HG03139 (cell line): ENCODE results near the gene IRX1.

Experiments used
- ATAC-seq: cut with Tn5 transposase; IDR thresholded peaks from one replicate; pipeline ENCODE4 v1.9.1; 2021; ENCODE audit not compliant: unreplicated experiment

Gene IRX1

DNA sequence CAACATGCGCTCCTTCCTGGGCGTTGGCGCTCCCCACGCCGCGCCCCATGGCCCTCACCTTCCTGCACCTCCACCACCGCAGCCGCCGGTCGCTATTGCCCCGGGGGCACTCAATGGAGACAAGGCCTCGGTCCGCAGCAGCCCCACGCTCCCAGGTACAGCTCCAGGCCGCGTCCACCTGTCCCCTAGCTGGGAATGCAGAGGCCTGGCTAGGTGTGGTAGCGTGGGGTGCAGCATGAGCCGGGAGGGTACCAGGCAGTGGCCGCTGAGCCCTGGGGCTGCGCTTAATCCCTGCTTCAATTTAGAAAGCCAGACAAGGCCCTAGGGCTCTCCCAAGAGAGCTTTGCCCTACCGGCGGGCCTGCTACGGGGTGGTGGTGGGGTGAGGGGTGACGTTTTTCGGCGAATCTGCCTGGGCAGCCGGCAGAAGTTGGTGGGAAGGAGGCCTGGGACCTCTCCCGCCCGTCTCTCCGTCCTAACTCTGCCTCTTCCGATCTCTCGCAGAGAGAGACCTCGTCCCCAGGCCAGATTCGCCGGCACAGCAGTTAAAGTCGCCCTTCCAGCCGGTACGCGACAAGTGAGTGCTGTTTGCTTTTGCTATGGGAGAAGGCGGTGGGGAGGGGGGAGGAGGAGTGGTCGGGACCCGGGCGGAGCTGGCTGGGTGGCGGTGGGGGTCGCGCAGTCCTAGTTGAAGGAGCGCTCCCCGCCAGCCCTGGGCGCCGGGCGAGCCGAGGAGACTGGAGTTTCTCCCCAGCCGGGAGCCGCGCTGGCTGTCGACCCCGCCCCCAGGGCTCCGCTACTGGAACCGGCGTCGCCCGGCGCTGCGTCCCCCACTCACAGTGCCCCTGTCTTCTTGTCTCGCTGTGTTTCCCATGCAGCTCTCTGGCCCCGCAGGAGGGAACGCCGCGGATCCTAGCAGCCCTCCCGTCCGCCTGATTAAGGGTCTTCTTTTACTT, 4.8 kb downstream of the IRX1 start:
- ATAC-seq = no peak

DNA sequence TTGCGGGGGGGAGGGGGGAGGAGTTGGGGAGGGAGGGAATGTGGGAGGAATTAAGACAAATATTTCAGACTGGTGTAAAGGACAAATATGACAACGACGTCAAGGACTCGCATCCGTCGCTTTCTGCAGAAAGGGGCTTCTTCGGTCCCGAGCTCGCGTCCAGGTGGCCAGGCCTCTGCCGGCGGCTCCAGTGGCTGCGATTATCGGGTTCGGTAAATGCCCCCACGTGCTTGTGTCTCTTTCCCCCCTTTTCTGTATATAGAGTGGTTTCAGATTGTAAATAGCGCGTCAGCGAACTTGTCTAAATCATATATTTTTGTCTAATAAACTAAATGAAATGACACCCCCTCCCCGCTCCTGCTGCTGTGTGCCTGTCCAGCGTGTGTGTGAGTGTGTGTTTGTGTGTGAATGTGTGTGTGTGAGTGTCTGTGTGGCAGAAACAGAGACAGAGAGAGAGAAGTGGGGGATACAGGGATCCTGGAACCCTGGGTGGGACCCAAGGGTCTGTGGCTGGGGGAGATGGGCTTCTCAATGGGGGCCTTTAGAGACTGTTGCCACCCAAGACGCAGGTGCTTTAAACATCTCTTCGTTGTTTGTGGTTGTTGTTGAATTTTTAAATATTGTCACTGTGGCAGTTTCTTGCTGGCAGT, 5.6 kb downstream of the IRX1 start:
- no peak for ATAC-seq

GRCh38 chr5:3601911-3602782, 6.5 kb downstream of the IRX1 start:
- ATAC-seq = no peak

- ATAC-seq = no peak
Observed at GRCh38 chr5:3602785-3603502, 7.3 kb downstream of the IRX1 start.

GRCh38 chr5:3604501-3604900, 8.9 kb downstream of the IRX1 start:
- ATAC-seq = no peak

DNA sequence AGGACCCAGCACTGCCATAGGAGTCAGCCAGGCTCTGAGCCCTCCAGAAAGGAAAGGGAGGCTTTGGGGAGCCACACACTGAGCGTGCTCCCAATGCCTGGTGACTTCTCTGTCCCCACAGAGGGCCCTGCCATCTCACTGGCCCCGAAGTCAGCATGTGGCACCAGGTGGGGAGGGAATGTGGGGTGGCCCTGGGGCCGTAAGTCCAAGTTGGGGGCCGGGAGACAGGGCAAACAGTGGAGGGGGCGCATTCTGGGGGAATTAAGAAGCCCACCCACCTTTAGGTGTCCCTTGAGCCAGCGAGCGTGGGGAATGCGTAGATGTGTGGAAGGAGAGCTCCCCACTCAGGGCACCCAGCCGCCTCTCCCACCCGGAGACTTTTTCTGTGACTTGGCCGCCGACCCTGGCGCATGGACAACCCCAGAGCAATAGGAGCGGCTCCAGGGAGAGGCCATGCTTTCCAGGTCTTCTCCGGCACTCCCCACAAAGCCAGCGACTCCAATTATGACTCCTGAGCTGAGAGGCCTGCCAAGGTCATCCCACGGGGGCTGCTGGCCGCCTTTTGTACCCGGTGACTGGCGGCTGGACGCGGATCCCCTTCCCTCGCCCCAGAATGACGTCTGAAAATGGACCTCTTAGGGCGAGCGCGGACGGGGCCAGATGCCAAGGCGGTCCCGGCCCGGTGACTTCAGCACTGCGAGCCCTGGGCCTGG, 9.8 kb downstream of the IRX1 start:
- no peak for ATAC-seq

DNA sequence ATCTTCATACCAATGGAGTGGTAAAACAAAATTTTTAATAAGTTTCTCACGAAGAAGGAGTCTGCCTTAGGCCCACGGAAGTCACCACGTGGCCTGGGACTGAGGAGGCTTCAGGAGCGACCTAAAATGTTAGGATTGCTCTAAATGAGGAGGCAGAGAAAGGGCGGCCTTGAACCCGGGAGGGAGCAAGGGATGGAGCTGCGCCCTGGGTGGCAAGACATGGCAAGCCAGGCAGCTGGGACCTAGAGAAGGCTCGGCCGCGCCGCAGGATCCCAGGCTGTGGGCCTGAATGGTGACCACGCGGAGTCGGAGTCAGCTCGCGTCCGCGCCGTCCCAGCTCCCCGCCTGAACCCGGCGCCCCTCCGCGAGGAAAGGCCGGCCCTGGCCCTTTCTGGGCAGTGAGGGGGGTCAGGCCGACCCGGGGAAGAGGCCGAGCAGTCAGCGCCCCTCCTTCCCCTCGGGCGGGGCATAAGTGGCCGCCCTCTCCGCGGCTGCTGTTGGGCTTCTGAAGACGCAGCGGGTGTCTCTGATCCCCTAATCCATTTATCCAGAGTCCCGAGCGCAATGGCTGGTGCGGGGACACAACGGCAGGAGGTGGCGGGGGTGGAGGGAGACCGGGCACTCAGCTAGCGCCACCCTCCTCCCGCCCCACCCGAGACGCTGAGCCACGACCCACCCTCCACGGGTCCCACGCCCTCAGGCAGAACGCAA, 10.6 kb downstream of the IRX1 start:
- ATAC-seq = no peak

DNA sequence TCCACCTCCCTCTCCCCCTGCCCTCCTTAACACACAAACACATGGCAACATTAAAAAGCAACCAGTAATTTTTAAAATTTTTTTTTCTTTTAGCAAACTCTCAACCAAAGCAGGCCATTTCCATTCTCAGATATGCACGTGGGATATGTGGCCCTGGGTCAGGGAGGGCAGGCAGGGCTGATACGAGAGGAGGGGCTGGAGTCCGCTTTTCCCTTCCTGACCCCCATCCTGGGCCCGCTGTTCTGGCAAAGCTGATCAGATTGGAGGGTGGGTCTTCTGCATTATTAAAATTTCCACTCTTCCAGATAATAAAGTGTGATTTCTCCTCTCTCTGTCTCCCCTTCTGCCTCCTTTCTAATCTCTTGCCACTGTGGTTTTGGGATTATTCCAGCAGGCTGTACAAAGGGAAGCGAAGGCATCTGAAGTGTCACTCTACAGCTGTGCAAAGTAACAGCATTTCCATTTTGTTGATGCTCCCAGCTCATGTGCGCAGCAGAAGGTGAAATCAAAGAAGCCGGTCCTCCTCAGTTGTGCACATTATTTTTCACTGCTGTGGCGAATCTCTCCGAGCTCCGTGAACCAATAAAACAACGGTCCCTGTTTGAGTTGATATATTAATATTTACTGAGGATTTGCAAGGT, 12.0 kb downstream of the IRX1 start:
- no peak for ATAC-seq

GRCh38 chr5:3609120-3609681, 13.6 kb downstream of the IRX1 start:
- no peak for ATAC-seq

DNA sequence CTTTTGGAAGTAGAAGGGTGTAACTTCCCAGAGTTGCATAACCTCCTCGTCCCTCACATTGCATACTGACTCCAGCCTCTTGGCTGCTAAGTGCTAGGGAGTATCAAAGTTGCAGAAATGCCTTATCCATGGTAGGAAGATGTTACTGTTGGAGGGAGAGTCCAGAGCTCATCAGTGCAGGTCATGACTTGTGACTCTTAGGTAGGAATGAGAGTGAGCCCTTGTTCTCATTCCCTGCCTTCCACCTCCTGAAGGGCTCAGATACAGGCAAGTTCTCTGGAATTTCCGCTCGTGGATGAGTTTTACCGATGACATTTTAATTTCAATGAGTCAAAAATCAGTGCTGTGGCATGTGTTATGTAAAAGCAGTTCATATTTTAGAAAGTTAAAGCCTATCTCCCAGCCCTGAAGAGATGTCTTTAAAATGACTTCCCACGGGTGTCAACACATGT, 17.0 kb downstream of the IRX1 start:
- ATAC-seq = no peak

DNA sequence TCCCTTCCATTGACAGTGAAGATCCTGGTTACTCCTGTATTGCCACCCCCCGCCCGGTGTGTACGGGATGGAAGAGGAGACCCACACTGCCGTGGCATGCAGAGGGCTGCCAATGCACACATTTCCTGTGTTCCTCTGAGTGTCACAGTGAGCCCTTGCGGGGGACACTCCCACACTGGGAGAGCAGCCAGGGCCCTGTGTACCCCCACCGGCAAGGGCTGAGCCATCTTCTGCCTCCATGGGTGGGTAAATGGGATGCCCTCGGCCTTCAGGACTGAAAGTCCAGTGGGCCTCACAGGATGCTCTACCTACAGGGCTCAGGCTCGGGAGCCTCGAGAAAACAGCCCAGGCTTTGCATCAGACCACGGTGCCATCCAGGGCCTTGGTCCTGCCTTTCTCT, 18.1 kb downstream of the IRX1 start:
- no peak for ATAC-seq

DNA sequence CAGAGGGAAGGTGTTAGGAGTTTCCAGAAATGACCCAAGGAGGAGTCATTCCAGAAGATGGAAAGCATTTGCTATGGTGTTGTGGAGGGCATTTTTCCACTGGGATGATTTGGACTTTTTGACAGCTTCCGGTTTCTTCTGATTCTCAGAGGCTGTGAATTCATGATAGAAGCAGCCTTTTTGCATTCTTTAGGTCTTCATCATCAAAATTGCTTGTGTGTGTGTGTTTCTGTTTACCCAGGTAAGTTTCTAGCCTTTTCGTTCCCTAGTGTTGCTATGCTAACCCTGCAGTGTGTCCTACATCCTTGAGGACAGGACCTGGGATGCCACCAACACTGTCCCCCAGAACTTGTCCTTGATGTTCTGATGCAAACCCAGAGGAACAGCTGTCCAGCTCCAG, 19.6 kb downstream of the IRX1 start:
- no peak for ATAC-seq

DNA sequence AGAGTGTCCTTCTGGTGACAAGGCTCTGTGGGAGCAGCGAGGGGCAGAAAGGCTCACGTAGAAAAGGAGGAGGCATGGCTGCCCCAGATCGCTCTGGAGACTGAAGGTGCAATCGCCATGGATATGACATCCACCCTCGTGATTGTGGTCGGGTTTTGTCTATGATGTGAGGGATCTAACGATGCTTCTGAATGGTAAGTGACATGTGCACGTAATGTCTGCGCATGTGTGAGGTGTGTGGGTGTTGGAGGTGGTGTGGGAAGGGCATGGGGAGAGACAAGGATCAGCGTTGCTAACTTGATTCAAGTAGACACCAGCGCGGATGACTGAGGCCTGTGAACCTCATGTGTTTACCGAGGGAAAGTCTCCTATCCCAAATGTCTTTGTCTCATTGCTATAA, 20.2 kb downstream of the IRX1 start:
- ATAC-seq = no peak

GRCh38 chr5:3619579-3619978, 23.9 kb downstream of the IRX1 start:
- ATAC-seq = no peak

GRCh38 chr5:3622961-3623360, 27.3 kb downstream of the IRX1 start:
- no peak for ATAC-seq

- no peak for ATAC-seq
Observed at GRCh38 chr5:3625626-3626025, 30.0 kb downstream of the IRX1 start.

DNA sequence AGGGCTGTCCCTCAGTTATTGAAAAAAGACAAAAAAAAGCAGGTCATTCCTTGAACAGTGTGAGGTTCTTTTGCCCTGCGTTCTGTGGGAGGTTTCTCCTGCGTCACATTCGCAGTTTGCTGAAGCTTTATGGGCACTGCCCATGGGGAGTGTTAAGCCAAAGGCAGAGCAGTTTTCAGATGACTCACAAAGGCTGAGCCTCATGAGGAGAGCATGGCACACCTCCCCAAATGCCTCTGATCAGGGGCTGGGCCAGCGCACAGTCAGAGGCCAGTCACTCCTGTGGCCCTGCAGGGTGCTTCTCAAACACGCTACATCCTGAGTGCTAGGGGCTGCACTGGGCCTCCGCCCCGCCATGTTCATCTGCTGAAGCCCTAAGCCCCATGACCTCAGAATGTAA, 38.4 kb downstream of the IRX1 start:
- ATAC-seq = no peak

DNA sequence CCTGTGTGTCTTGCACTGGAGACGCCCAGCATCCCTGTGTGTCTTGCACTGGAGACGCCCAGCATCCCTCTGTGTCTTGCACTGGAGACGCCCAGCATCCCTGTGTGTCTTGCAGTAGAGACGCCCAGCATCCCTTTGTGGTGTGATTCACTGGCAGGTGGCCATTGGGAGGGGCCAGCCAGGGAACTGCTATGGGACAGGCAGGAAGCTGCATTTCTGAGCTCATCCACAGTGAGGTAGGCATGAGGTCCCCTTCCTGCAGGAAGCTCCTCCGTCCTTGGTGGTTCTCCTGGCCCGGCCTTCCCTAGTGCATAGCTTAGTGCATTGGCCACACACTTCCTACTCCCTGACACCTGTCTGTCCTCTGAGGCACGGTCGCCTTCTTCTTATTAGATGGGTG, 43.5 kb downstream of the IRX1 start:
- no peak for ATAC-seq

- no peak for ATAC-seq
Observed at GRCh38 chr5:3642231-3642630, 46.6 kb downstream of the IRX1 start.
